Endothelial cell of umbilical vein (primary cell): ENCODE measurements around the gene NPB.

Experiments used
- EZH2 ChIP-seq: IDR thresholded peaks from 2 replicates; pipeline ENCODE4 v1.6.1; 2012; ENCODE audit warnings: borderline replicate concordance, low read depth, mild to moderate bottlenecking, moderate library complexity, low read length, inconsistent platforms; ENCODE audit not compliant: severe bottlenecking
- POLR2AphosphoS5 ChIP-seq: IDR thresholded peaks from 2 replicates; pipeline ENCODE4 v1.6.1; 2012; ENCODE audit warnings: low read depth, mild to moderate bottlenecking, control low read depth, low read length, moderate library complexity; ENCODE audit not compliant: insufficient read depth

DNA sequence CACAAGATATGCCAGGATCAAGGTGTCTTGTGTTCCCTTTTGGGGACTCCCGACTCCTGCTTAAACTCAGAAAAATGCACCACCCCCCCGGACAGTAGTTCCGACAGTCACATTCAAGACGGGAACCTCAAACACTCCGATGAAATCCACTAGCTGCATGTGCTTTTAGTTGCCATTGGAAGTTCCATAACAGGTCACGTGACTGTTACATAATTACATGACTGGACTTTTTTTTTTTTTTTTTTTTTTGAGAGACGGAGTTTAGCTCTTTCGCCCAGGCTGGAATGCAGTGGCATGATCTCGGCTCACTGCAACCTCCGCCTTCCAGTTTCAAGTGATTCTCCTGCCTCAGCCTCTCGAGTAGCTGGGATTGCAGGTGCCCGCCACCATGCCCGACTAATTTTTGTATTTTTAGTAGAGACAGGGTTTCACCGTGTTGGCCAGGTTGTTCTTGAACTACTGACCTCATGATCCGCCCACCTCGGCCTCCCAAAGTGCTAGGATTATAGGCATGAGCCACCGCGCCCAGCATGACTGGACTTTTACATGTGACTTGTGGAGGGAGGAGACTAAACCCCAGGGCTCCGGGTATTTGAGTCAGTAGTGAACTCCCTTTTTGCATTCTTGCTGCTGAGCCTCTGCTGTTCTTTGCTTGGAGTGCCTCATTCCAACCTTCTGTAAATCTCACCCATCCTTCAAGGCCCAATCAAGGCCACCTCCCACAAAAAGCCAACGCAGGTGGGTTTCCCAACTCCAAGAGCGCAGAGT, 14.4 kb downstream of the NPB start:
- TF ChIP-seq EZH2 (no peak), POLR2AphosphoS5 (no peak)
